ENCODE results near the gene DOP1A.

The DOP1A gene

GRCh38 chr6:83092756-83093399, 25.4 kb downstream of the DOP1A start:
- Histone ChIP-seq H3K4me1 (ENCODE audit: control insufficient read depth, insufficient read depth, low read length) (peaks cover 4% of the 10 kb centered on the region), H3K9me3 (ENCODE audit: control insufficient read depth, insufficient read depth, low read length) (no peaks in the 10 kb centered on the region), H3K27me3 (ENCODE audit: control insufficient read depth, insufficient read depth, low read length) (no peaks in the 10 kb centered on the region), H3K36me3 (ENCODE audit: control insufficient read depth, insufficient read depth, low read length) (no peaks in the 10 kb centered on the region), H3K4me3 (ENCODE audit: low read depth, low read length) (no peak overlapping the region), H3K9ac (ENCODE audit: low read depth, low read length) (no peak overlapping the region)

- H3K4me1 ChIP-seq (ENCODE audit: control insufficient read depth, insufficient read depth, low read length), result no peaks in the 10 kb centered on the region
- H3K9me3 ChIP-seq (ENCODE audit: control insufficient read depth, insufficient read depth, low read length), result no peaks in the 10 kb centered on the region
- no peaks in the 10 kb centered on the region for H3K27me3 ChIP-seq (ENCODE audit: control insufficient read depth, insufficient read depth, low read length)
- no peak overlapping the region for H3K4me3 ChIP-seq (ENCODE audit: low read depth, low read length)
- no peak overlapping the region for H3K9ac ChIP-seq (ENCODE audit: low read depth, low read length)
- no peaks in the 10 kb centered on the region for H3K36me3 ChIP-seq (ENCODE audit: control insufficient read depth, insufficient read depth, low read length)
Measured at GRCh38 chr6:83096791-83097190, 29.3 kb downstream of the DOP1A start.

- Histone ChIP-seq H3K9ac (ENCODE audit: low read depth, low read length) (no peak overlapping the region), H3K36me3 (ENCODE audit: control insufficient read depth, insufficient read depth, low read length) (no peaks in the 10 kb centered on the region), H3K4me3 (ENCODE audit: low read depth, low read length) (no peak overlapping the region), H3K27me3 (ENCODE audit: control insufficient read depth, insufficient read depth, low read length) (no peaks in the 10 kb centered on the region), H3K9me3 (ENCODE audit: control insufficient read depth, insufficient read depth, low read length) (no peaks in the 10 kb centered on the region), H3K4me1 (ENCODE audit: control insufficient read depth, insufficient read depth, low read length) (no peaks in the 10 kb centered on the region)
Measured at GRCh38 chr6:83097204-83097603, 29.7 kb downstream of the DOP1A start.

GRCh38 chr6:83097675-83098074, 30.2 kb downstream of the DOP1A start:
- Histone ChIP-seq H3K27me3 (ENCODE audit: control insufficient read depth, insufficient read depth, low read length) (no peaks in the 10 kb centered on the region), H3K36me3 (ENCODE audit: control insufficient read depth, insufficient read depth, low read length) (no peaks in the 10 kb centered on the region), H3K9ac (ENCODE audit: low read depth, low read length) (no peak overlapping the region), H3K9me3 (ENCODE audit: control insufficient read depth, insufficient read depth, low read length) (no peaks in the 10 kb centered on the region), H3K4me1 (ENCODE audit: control insufficient read depth, insufficient read depth, low read length) (no peaks in the 10 kb centered on the region), H3K4me3 (ENCODE audit: low read depth, low read length) (no peak overlapping the region)

DNA sequence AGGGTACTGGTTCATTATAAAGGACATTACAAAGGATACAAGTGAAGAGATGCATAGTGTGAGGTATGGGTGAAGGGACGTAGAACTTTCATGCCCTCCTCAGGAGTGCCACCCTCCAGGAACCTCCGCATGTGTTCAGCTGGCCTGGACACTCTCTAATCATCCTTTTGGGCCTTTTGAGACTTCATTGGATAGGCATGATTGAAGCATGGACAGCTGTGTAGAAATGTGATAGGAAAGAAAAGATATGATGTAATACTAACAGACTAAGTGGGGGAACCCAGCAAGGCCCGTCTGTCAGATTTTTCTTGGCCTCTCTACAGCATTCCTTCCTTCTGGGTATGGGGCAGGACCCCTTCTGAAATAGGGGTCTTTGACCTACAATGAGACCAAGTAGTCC, 31.1 kb downstream of the DOP1A start:
- Histone ChIP-seq H3K27me3 (ENCODE audit: control insufficient read depth, insufficient read depth, low read length) (no peaks in the 10 kb centered on the region), H3K36me3 (ENCODE audit: control insufficient read depth, insufficient read depth, low read length) (no peaks in the 10 kb centered on the region), H3K9me3 (ENCODE audit: control insufficient read depth, insufficient read depth, low read length) (no peaks in the 10 kb centered on the region), H3K9ac (ENCODE audit: low read depth, low read length) (no peak overlapping the region), H3K4me1 (ENCODE audit: control insufficient read depth, insufficient read depth, low read length) (no peaks in the 10 kb centered on the region), H3K4me3 (ENCODE audit: low read depth, low read length) (no peak overlapping the region)

GRCh38 chr6:83108378-83108777, 40.9 kb downstream of the DOP1A start:
- no peaks in the 10 kb centered on the region for H3K27me3 ChIP-seq (ENCODE audit: control insufficient read depth, insufficient read depth, low read length)
- H3K4me1 ChIP-seq (ENCODE audit: control insufficient read depth, insufficient read depth, low read length), result no peaks in the 10 kb centered on the region
- H3K9me3 ChIP-seq (ENCODE audit: control insufficient read depth, insufficient read depth, low read length), result no peaks in the 10 kb centered on the region
- no peak overlapping the region for H3K4me3 ChIP-seq (ENCODE audit: low read depth, low read length)
- H3K9ac ChIP-seq (ENCODE audit: low read depth, low read length), result no peak overlapping the region
- H3K36me3 ChIP-seq (ENCODE audit: control insufficient read depth, insufficient read depth, low read length), result peaks cover 2% of the 10 kb centered on the region

- no peaks in the 10 kb centered on the region for H3K9me3 ChIP-seq (ENCODE audit: control insufficient read depth, insufficient read depth, low read length)
- no peaks in the 10 kb centered on the region for H3K27me3 ChIP-seq (ENCODE audit: control insufficient read depth, insufficient read depth, low read length)
- no peak overlapping the region for H3K9ac ChIP-seq (ENCODE audit: low read depth, low read length)
- no peaks in the 10 kb centered on the region for H3K4me1 ChIP-seq (ENCODE audit: control insufficient read depth, insufficient read depth, low read length)
- H3K36me3 ChIP-seq (ENCODE audit: control insufficient read depth, insufficient read depth, low read length), result peaks cover 2% of the 10 kb centered on the region
- H3K4me3 ChIP-seq (ENCODE audit: low read depth, low read length), result no peak overlapping the region
Measured at GRCh38 chr6:83113258-83113657, 45.8 kb downstream of the DOP1A start.

GRCh38 chr6:83114164-83114563, 46.7 kb downstream of the DOP1A start:
- Histone ChIP-seq H3K9ac (ENCODE audit: low read depth, low read length) (no peak overlapping the region), H3K9me3 (ENCODE audit: control insufficient read depth, insufficient read depth, low read length) (no peaks in the 10 kb centered on the region), H3K4me3 (ENCODE audit: low read depth, low read length) (no peak overlapping the region), H3K4me1 (ENCODE audit: control insufficient read depth, insufficient read depth, low read length) (no peaks in the 10 kb centered on the region), H3K36me3 (ENCODE audit: control insufficient read depth, insufficient read depth, low read length) (peaks cover 2% of the 10 kb centered on the region), H3K27me3 (ENCODE audit: control insufficient read depth, insufficient read depth, low read length) (no peaks in the 10 kb centered on the region)

GRCh38 chr6:83117802-83118201, 50.3 kb downstream of the DOP1A start:
- Histone ChIP-seq H3K9me3 (ENCODE audit: control insufficient read depth, insufficient read depth, low read length) (no peaks in the 10 kb centered on the region), H3K4me3 (ENCODE audit: low read depth, low read length) (no peak overlapping the region), H3K27me3 (ENCODE audit: control insufficient read depth, insufficient read depth, low read length) (no peaks in the 10 kb centered on the region), H3K36me3 (ENCODE audit: control insufficient read depth, insufficient read depth, low read length) (peaks cover 2% of the 10 kb centered on the region), H3K4me1 (ENCODE audit: control insufficient read depth, insufficient read depth, low read length) (no peaks in the 10 kb centered on the region), H3K9ac (ENCODE audit: low read depth, low read length) (no peak overlapping the region)

- Histone ChIP-seq H3K4me1 (ENCODE audit: control insufficient read depth, insufficient read depth, low read length) (no peaks in the 10 kb centered on the region), H3K9ac (ENCODE audit: low read depth, low read length) (no peak overlapping the region), H3K36me3 (ENCODE audit: control insufficient read depth, insufficient read depth, low read length) (no peaks in the 10 kb centered on the region), H3K27me3 (ENCODE audit: control insufficient read depth, insufficient read depth, low read length) (no peaks in the 10 kb centered on the region), H3K9me3 (ENCODE audit: control insufficient read depth, insufficient read depth, low read length) (no peaks in the 10 kb centered on the region), H3K4me3 (ENCODE audit: low read depth, low read length) (no peak overlapping the region)
Measured at GRCh38 chr6:83119742-83120300, 52.4 kb downstream of the DOP1A start.

DNA sequence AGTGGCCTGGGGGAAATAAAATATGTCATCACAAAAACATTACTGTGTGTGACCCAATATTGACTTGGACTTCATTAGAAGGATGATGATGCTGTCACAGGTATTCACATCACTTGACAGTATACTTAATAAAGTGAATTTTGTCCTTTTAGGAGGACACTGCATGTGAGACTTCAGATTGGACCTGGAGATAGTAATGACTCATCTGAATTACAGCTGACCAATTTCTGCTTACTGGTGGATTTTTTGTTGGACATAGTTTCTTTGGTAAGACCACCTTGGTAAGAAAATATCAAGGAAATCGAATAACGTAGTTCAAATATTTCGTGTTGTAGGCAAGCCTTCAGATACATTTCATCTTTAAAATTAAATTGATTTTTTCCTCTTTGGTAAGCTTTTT, 57.1 kb downstream of the DOP1A start:
- Histone ChIP-seq H3K36me3 (ENCODE audit: control insufficient read depth, insufficient read depth, low read length) (peaks cover 3% of the 10 kb centered on the region), H3K4me1 (ENCODE audit: control insufficient read depth, insufficient read depth, low read length) (peaks cover 11% of the 10 kb centered on the region)

DNA sequence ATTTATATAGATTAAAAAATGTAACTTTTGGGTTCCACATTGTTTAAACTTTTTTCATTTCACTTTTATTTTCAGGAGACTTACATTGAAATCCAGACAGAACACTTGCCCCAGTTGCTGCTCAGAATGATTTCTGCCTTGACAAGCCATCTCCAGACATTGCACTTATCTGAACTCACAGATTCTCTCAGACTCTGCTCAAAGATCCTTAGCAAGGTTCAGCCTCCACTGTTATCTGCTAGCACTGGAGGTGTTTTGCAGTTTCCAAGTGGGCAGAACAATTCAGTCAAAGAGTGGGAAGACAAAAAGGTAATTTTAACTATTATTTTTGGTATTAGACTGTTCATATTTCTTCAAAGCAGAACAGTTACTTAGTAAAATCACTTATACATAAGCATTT, 58.0 kb downstream of the DOP1A start:
- no peaks in the 10 kb centered on the region for H3K27me3 ChIP-seq (ENCODE audit: control insufficient read depth, insufficient read depth, low read length)

More for the DNA sequence above, 57.1 kb downstream of the DOP1A start:
- Histone ChIP-seq H3K4me3 (ENCODE audit: low read depth, low read length) (no peak overlapping the region), H3K27me3 (ENCODE audit: control insufficient read depth, insufficient read depth, low read length) (no peaks in the 10 kb centered on the region), H3K9ac (ENCODE audit: low read depth, low read length) (no peak overlapping the region), H3K9me3 (ENCODE audit: control insufficient read depth, insufficient read depth, low read length) (no peaks in the 10 kb centered on the region)

More for the DNA sequence above, 58.0 kb downstream of the DOP1A start:
- H3K4me1 ChIP-seq (ENCODE audit: control insufficient read depth, insufficient read depth, low read length), result peaks cover 11% of the 10 kb centered on the region
- no peak overlapping the region for H3K9ac ChIP-seq (ENCODE audit: low read depth, low read length)
- no peak overlapping the region for H3K4me3 ChIP-seq (ENCODE audit: low read depth, low read length)
- H3K9me3 ChIP-seq (ENCODE audit: control insufficient read depth, insufficient read depth, low read length), result no peaks in the 10 kb centered on the region
- H3K36me3 ChIP-seq (ENCODE audit: control insufficient read depth, insufficient read depth, low read length), result peaks cover 3% of the 10 kb centered on the region
